Measurements from ENCODE around the gene ZC3H12C.

The ZC3H12C gene

GRCh38 chr11:110092111-110092514 is 1.1 kb upstream of the ZC3H12C start:
- H3K79me1 ChIP-seq (ENCODE audit: low read length) = no peaks in the 10 kb centered on the region
- H3K56ac ChIP-seq (ENCODE audit: low read length) = peak overlapping the region; percentile 89
- no peak overlapping the region for H3K4ac ChIP-seq (ENCODE audit: low read depth, low read length)
- no peaks in the 10 kb centered on the region for H3K4me1 ChIP-seq (ENCODE audit: control insufficient read depth, low read depth, low read length)
- no CpG with 5 or more reads among the region's 11 CpGs for WGBS (ENCODE audit: extremely low coverage, insufficient coverage, low lambda C conversion rate)
- H2BK15ac ChIP-seq (replicated peaks; ENCODE audit: low read depth) = no peak overlapping the region
- no peaks in the 10 kb centered on the region for H3K27me3 ChIP-seq (ENCODE audit: insufficient read depth, low read length, poor library complexity)
- peak overlapping the region; percentile 69 for H3K9ac ChIP-seq (ENCODE audit: low read length)
- no peak overlapping the region for H3K18ac ChIP-seq (ENCODE audit: low read length)
- peak overlapping the region; percentile 50 for H3K27ac ChIP-seq (ENCODE audit: low read depth, low read length)
- no peaks in the 10 kb centered on the region for H3K36me3 ChIP-seq (ENCODE audit: control insufficient read depth, insufficient read depth, low read length)
- no peak overlapping the region for H3K23ac ChIP-seq (ENCODE audit: low read length)
- H4K8ac ChIP-seq (ENCODE audit: low read depth, low read length) = no peak overlapping the region
- peak overlapping the region; percentile 37 for H3K4me3 ChIP-seq (ENCODE audit: low read length)
- H2BK120ac ChIP-seq (ENCODE audit: low read depth, low read length) = no peak overlapping the region
- no peak overlapping the region for H2AK5ac ChIP-seq (ENCODE audit: low read length)
- H3K79me2 ChIP-seq (ENCODE audit: control insufficient read depth, insufficient read depth, low read length) = peaks cover 5% of the 10 kb centered on the region
- DNase-seq = peak; percentile 44
- no peak overlapping the region for H4K5ac ChIP-seq (ENCODE audit: low read length)
- H2BK5ac ChIP-seq (ENCODE audit: low read length) = no peak overlapping the region
- peak overlapping the region; percentile 53 for H3K4me2 ChIP-seq (ENCODE audit: low read length)

DNA sequence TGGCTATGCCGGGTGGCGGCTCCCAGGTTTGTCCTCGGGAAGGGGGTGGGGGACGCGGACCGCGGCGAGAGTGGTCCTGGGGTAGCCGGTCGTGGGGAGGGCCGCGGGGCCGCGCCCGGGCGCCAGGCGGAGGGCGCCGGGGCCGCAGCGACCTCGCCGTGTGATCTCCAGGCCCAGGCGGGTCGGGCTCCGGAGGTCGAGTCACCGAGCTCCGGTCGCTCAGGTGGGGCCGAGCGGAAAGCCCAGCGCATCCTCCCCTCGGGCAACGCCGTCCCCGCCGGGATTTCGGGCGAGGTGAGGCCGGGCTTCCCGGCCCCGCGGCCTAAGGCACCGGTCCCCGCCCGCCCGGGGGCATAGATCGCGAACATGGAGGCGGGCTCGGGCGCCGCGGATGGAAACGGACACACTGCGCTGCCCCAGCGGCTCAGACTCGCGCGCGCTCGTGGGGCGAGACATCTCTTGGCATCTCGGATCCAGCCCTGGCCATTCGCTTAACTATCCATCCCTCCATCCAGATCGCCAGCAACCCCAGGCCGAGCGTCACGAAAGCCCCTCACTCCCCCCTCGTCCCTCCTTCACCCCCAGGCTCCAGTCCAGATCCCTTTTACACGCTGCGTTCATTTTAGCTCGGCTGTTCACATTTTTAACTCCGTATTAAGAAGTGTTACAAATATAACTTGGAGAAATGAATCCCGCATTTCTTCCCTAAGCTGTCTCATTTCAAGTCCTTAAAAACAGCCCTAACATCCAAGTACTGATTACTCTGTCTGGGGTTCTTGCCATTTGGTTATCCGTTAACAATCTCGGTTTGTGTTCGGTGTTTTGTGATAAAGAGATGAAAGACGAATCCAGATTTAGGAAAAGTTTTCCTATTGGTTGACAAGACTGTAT is 460 bp downstream of the ZC3H12C start:
- no peak overlapping the region for H2BK120ac ChIP-seq (ENCODE audit: low read depth, low read length)
- peak overlapping the region; percentile 64 for H3K4me2 ChIP-seq (ENCODE audit: low read length)
- H3K79me2 ChIP-seq (ENCODE audit: control insufficient read depth, insufficient read depth, low read length) = peaks cover 7% of the 10 kb centered on the region
- H3K18ac ChIP-seq (ENCODE audit: low read length) = peak overlapping the region; percentile 47
- H2BK5ac ChIP-seq (ENCODE audit: low read length) = no peak overlapping the region
- peak overlapping the region; percentile 78 for H3K9ac ChIP-seq (ENCODE audit: low read length)
- no peaks in the 10 kb centered on the region for H3K4me1 ChIP-seq (ENCODE audit: control insufficient read depth, low read depth, low read length)
- H3K27me3 ChIP-seq (ENCODE audit: insufficient read depth, low read length, poor library complexity) = no peaks in the 10 kb centered on the region
- H3K4me3 ChIP-seq (ENCODE audit: low read length) = peak overlapping the region; percentile 57
- peak overlapping the region; percentile 16 for H3K23ac ChIP-seq (ENCODE audit: low read length)
- DNase-seq = peak; percentile 60
- no peak overlapping the region for H4K8ac ChIP-seq (ENCODE audit: low read depth, low read length)
- no CpG with 5 or more reads among the region's 80 CpGs for WGBS (ENCODE audit: extremely low coverage, insufficient coverage, low lambda C conversion rate)
- H2BK15ac ChIP-seq (replicated peaks; ENCODE audit: low read depth) = no peak overlapping the region
- H3K36me3 ChIP-seq (ENCODE audit: control insufficient read depth, insufficient read depth, low read length) = no peaks in the 10 kb centered on the region
- H2AK5ac ChIP-seq (ENCODE audit: low read length) = no peak overlapping the region
- H3K56ac ChIP-seq (ENCODE audit: low read length) = peak overlapping the region; percentile 89
- no peak overlapping the region for H4K5ac ChIP-seq (ENCODE audit: low read length)
- H3K27ac ChIP-seq (ENCODE audit: low read depth, low read length) = peak overlapping the region; percentile 70
- H3K79me1 ChIP-seq (ENCODE audit: low read length) = no peaks in the 10 kb centered on the region
- peak overlapping the region; percentile 89 for H3K4ac ChIP-seq (ENCODE audit: low read depth, low read length)

DNA sequence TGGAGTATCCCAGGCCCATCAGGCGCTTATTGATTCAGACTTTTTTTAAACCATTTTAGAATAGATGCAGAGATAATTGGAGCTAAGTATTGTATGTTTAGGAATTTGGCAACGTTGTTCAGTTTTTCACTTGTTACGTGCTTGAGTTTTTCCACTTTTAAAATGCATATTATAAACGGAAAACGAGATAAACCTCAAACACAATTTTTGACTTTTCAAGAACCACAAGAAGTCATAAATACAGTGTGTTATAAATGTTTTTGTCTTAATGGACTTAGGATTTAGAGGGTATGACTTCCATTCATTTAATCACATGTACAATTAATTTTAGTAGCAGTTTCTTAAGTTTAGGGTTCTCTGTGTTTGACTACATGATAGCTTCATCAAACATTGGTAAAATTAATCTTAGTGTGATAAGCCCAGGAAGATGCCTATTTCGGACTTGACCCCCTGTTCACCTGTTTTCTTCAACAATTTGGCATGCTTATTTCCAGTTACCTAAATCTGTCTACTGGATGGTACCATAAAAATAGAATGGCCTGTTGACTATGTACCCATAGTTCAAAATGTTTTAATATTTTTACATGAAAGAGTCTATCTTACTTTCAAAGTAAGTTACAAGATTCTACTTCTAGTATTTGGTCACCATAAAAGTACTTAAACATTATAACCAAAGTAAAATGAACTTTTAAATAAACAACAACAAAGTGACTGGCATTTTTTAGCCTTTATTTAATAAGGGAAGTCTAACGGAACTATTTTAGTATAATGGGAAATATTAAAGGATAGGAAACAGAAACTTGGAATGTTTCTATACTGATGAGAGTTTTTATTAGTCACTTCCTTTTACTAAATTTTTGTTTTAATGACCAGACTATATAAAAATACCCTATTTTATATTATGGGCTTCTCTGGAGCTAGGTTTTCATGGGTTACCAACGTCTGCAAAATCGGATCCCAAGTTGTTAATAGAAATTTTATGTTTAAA is 1.4 kb downstream of the ZC3H12C start:
- H3K36me3 ChIP-seq (ENCODE audit: control insufficient read depth, insufficient read depth, low read length) = no peaks in the 10 kb centered on the region
- no peak overlapping the region for H3K23ac ChIP-seq (ENCODE audit: low read length)
- H3K9ac ChIP-seq (ENCODE audit: low read length) = no peak overlapping the region
- H3K4me1 ChIP-seq (ENCODE audit: control insufficient read depth, low read depth, low read length) = no peaks in the 10 kb centered on the region
- H3K18ac ChIP-seq (ENCODE audit: low read length) = no peak overlapping the region
- no peak for DNase-seq
- no peak overlapping the region for H3K4me2 ChIP-seq (ENCODE audit: low read length)
- H3K4me3 ChIP-seq (ENCODE audit: low read length) = no peak overlapping the region
- no peak overlapping the region for H3K4ac ChIP-seq (ENCODE audit: low read depth, low read length)
- H3K79me2 ChIP-seq (ENCODE audit: control insufficient read depth, insufficient read depth, low read length) = peaks cover 7% of the 10 kb centered on the region
- H2BK120ac ChIP-seq (ENCODE audit: low read depth, low read length) = no peak overlapping the region
- no peak overlapping the region for H4K5ac ChIP-seq (ENCODE audit: low read length)
- no peaks in the 10 kb centered on the region for H3K27me3 ChIP-seq (ENCODE audit: insufficient read depth, low read length, poor library complexity)
- no peak overlapping the region for H2AK5ac ChIP-seq (ENCODE audit: low read length)
- no peak overlapping the region for H3K56ac ChIP-seq (ENCODE audit: low read length)
- no peaks in the 10 kb centered on the region for H3K79me1 ChIP-seq (ENCODE audit: low read length)
- WGBS (ENCODE audit: extremely low coverage, insufficient coverage, low lambda C conversion rate) = no CpG with 5 or more reads among the region's 9 CpGs
- no peak overlapping the region for H2BK5ac ChIP-seq (ENCODE audit: low read length)
- no peak overlapping the region for H4K8ac ChIP-seq (ENCODE audit: low read depth, low read length)
- no peak overlapping the region for H3K27ac ChIP-seq (ENCODE audit: low read depth, low read length)
- no peak overlapping the region for H2BK15ac ChIP-seq (replicated peaks; ENCODE audit: low read depth)

DNA sequence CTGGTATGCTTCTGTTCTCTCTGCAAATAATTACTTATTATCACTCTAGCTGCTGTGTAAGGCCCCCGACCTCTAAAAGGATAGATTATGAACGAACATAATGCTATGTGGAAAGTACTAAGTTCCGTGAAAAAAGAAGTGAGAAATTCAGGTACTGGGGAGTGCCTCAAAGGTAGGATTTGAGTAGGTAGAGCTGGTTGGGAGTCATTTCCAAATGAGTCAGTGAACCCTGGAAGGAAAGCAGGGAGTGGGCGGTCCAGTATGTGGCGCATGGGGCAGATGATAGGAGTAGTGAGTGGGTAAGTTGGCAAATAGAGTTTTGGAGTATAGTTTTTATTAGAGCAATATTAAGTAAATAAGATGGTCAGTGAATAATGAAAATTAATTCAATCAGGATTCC is 2.4 kb downstream of the ZC3H12C start:
- Histone ChIP-seq H2BK120ac (ENCODE audit: low read depth, low read length) (no peak overlapping the region), H3K23ac (ENCODE audit: low read length) (no peak overlapping the region), H3K4me1 (ENCODE audit: control insufficient read depth, low read depth, low read length) (no peaks in the 10 kb centered on the region), H3K9ac (ENCODE audit: low read length) (no peak overlapping the region), H3K27me3 (ENCODE audit: insufficient read depth, low read length, poor library complexity) (no peaks in the 10 kb centered on the region), H3K27ac (ENCODE audit: low read depth, low read length) (no peak overlapping the region), H3K56ac (ENCODE audit: low read length) (no peak overlapping the region), H3K79me2 (ENCODE audit: control insufficient read depth, insufficient read depth, low read length) (peaks cover 7% of the 10 kb centered on the region), H3K4ac (ENCODE audit: low read depth, low read length) (no peak overlapping the region), H2BK5ac (ENCODE audit: low read length) (no peak overlapping the region), H3K36me3 (ENCODE audit: control insufficient read depth, insufficient read depth, low read length) (no peaks in the 10 kb centered on the region), H3K4me3 (ENCODE audit: low read length) (no peak overlapping the region), H3K4me2 (ENCODE audit: low read length) (no peak overlapping the region), H4K8ac (ENCODE audit: low read depth, low read length) (no peak overlapping the region), H2AK5ac (ENCODE audit: low read length) (no peak overlapping the region), H4K5ac (ENCODE audit: low read length) (no peak overlapping the region), H3K18ac (ENCODE audit: low read length) (no peak overlapping the region), H3K79me1 (ENCODE audit: low read length) (no peaks in the 10 kb centered on the region), H2BK15ac (replicated peaks; ENCODE audit: low read depth) (no peak overlapping the region)
- DNase-seq = no peak
- WGBS (ENCODE audit: extremely low coverage, insufficient coverage, low lambda C conversion rate) = 100% methylated on average over 1 of the region's 5 CpGs

GRCh38 chr11:110096496-110096895 is 3.3 kb downstream of the ZC3H12C start:
- H4K5ac ChIP-seq (ENCODE audit: low read length) = no peak overlapping the region
- H3K56ac ChIP-seq (ENCODE audit: low read length) = no peak overlapping the region
- H3K4me1 ChIP-seq (ENCODE audit: control insufficient read depth, low read depth, low read length) = no peaks in the 10 kb centered on the region
- H3K27ac ChIP-seq (ENCODE audit: low read depth, low read length) = no peak overlapping the region
- H3K79me2 ChIP-seq (ENCODE audit: control insufficient read depth, insufficient read depth, low read length) = peaks cover 7% of the 10 kb centered on the region
- no peak overlapping the region for H2BK5ac ChIP-seq (ENCODE audit: low read length)
- no peak overlapping the region for H3K18ac ChIP-seq (ENCODE audit: low read length)
- no peak overlapping the region for H3K4me3 ChIP-seq (ENCODE audit: low read length)
- no peak overlapping the region for H2BK120ac ChIP-seq (ENCODE audit: low read depth, low read length)
- no CpG with 5 or more reads among the region's 5 CpGs for WGBS (ENCODE audit: extremely low coverage, insufficient coverage, low lambda C conversion rate)
- H4K8ac ChIP-seq (ENCODE audit: low read depth, low read length) = no peak overlapping the region
- H3K23ac ChIP-seq (ENCODE audit: low read length) = no peak overlapping the region
- no peak overlapping the region for H3K4ac ChIP-seq (ENCODE audit: low read depth, low read length)
- no peaks in the 10 kb centered on the region for H3K27me3 ChIP-seq (ENCODE audit: insufficient read depth, low read length, poor library complexity)
- H3K4me2 ChIP-seq (ENCODE audit: low read length) = no peak overlapping the region
- no peak overlapping the region for H2BK15ac ChIP-seq (replicated peaks; ENCODE audit: low read depth)
- no peaks in the 10 kb centered on the region for H3K36me3 ChIP-seq (ENCODE audit: control insufficient read depth, insufficient read depth, low read length)
- no peaks in the 10 kb centered on the region for H3K79me1 ChIP-seq (ENCODE audit: low read length)
- no peak overlapping the region for H2AK5ac ChIP-seq (ENCODE audit: low read length)
- no peak for DNase-seq
- no peak overlapping the region for H3K9ac ChIP-seq (ENCODE audit: low read length)
